ENCODE results near the gene CEP43.

Gene CEP43

DNA sequence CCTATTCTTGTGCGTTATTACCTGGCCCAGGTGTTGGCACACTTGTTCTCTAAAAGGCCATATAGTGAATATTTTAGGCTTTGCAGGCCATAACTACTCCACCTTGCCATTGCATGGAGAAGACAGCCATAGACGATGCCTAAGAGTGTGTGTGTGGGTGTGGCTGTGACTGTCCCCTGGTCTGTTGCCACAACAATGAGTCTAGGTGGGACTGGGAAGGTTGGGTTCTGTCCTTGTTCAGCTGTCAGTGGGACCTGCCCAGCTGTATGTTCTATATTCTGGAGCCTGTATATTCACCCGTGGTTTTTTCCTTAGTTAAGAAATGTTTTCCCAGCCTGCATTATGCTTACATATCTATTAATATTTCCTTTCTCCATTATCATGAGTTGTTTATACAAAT is 38.6 kb downstream of the CEP43 start:
- DNase-seq (ENCODE audit: low read depth in 1 of 2, low spot score in 1 of 2), result no peak
- H3K4me3 ChIP-seq (replicated peaks; ENCODE audit: insufficient read depth, low read length), result no peak overlapping the region
- H3K27me3 ChIP-seq (ENCODE audit: insufficient read depth, poor library complexity, severe bottlenecking), result no peaks in the 10 kb centered on the region
- TF ChIP-seq SPI1 (IDR thresholded peaks at IDR 0.05; ENCODE audit: borderline replicate concordance, low read depth) (no peak), POLR2AphosphoS5 (IDR thresholded peaks at IDR 0.05; ENCODE audit: low read depth) (no peak), GABPA (IDR thresholded peaks at IDR 0.05; ENCODE audit: low read depth) (no peak)
- TF ChIP-seq, protein P1, sequence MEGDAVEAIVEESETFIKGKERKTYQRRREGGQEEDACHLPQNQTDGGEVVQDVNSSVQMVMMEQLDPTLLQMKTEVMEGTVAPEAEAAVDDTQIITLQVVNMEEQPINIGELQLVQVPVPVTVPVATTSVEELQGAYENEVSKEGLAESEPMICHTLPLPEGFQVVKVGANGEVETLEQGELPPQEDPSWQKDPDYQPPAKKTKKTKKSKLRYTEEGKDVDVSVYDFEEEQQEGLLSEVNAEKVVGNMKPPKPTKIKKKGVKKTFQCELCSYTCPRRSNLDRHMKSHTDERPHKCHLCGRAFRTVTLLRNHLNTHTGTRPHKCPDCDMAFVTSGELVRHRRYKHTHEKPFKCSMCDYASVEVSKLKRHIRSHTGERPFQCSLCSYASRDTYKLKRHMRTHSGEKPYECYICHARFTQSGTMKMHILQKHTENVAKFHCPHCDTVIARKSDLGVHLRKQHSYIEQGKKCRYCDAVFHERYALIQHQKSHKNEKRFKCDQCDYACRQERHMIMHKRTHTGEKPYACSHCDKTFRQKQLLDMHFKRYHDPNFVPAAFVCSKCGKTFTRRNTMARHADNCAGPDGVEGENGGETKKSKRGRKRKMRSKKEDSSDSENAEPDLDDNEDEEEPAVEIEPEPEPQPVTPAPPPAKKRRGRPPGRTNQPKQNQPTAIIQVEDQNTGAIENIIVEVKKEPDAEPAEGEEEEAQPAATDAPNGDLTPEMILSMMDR (IDR thresholded peaks at IDR 0.05; ENCODE audit: insufficient read depth, low read length), result no peak
- TF ChIP-seq, protein P2, sequence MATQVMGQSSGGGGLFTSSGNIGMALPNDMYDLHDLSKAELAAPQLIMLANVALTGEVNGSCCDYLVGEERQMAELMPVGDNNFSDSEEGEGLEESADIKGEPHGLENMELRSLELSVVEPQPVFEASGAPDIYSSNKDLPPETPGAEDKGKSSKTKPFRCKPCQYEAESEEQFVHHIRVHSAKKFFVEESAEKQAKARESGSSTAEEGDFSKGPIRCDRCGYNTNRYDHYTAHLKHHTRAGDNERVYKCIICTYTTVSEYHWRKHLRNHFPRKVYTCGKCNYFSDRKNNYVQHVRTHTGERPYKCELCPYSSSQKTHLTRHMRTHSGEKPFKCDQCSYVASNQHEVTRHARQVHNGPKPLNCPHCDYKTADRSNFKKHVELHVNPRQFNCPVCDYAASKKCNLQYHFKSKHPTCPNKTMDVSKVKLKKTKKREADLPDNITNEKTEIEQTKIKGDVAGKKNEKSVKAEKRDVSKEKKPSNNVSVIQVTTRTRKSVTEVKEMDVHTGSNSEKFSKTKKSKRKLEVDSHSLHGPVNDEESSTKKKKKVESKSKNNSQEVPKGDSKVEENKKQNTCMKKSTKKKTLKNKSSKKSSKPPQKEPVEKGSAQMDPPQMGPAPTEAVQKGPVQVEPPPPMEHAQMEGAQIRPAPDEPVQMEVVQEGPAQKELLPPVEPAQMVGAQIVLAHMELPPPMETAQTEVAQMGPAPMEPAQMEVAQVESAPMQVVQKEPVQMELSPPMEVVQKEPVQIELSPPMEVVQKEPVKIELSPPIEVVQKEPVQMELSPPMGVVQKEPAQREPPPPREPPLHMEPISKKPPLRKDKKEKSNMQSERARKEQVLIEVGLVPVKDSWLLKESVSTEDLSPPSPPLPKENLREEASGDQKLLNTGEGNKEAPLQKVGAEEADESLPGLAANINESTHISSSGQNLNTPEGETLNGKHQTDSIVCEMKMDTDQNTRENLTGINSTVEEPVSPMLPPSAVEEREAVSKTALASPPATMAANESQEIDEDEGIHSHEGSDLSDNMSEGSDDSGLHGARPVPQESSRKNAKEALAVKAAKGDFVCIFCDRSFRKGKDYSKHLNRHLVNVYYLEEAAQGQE (IDR thresholded peaks at IDR 0.05; ENCODE audit: insufficient replicate concordance, low read depth), result no peak
- H3K27ac ChIP-seq (replicated peaks), result no peak overlapping the region

DNA sequence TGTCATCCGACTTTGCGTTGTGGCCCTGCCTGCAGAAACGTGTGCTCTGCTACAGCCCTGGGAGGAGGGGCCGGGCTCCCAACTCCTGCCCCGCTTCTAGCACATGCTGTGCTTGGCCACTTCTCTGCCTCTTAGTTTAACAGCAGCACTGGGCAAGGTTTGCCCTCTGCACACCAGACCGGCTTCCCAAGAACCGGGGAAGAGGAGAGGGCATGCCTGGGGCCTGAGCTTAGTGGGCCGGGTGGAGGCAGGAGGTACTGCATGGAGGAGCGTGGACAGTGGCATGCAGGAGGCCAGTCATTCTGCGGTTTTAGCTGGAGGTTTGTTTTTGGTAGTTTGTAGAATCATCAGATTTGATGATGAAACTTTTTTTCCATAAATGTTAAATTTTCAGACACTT is 45.5 kb downstream of the CEP43 start:
- Histone ChIP-seq H3K4me3 (replicated peaks; ENCODE audit: insufficient read depth, low read length) (no peak overlapping the region), H3K27me3 (ENCODE audit: insufficient read depth, poor library complexity, severe bottlenecking) (no peaks in the 10 kb centered on the region), H3K27ac (replicated peaks) (no peak overlapping the region)
- no peak for DNase-seq (ENCODE audit: low read depth in 1 of 2, low spot score in 1 of 2)
- TF ChIP-seq, protein P1 (IDR thresholded peaks at IDR 0.05; ENCODE audit: insufficient read depth, low read length), result no peak
- no peak for TF ChIP-seq POLR2AphosphoS5 (IDR thresholded peaks at IDR 0.05; ENCODE audit: low read depth)
- TF ChIP-seq, protein P2 (IDR thresholded peaks at IDR 0.05; ENCODE audit: insufficient replicate concordance, low read depth), result no peak
- TF ChIP-seq GABPA (IDR thresholded peaks at IDR 0.05; ENCODE audit: low read depth), result no peak
- TF ChIP-seq SPI1 (IDR thresholded peaks at IDR 0.05; ENCODE audit: borderline replicate concordance, low read depth), result no peak

DNA sequence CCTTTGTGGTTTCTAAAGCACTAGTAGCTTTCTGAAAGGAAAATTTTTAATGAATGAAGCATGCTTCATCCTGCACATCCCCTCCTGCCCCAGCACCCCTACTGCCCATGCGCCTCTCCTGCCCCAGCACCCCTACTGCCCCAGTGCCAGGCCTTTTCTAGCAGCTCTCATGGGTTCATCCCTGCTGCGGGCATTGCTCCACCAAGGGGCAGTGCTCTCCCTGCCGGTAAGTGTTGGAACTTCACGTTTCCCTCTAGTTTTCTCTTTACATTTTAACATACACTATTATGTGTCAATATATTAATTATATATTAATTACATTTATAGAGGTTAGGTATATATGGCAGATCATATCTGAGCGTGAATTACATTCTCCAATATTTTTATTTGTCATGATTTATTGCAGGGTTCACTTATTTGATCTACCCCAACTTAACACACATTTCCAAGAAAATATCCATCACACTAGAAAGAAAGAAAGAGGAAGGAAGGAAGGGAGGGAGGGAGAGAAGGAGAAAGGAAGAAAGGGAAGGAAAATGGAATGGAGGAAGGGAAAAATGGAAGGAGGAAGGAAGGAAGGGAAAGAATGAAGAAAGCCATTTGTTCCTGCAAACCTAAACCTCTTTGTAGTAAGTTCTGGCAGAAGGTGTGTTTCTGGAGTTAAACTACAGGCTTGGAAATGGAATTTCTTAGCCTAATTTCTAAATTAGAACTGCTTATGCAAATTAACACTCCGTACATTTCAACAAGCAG is 46.8 kb downstream of the CEP43 start:
- no peak overlapping the region for H3K27ac ChIP-seq (replicated peaks)
- DNase-seq (ENCODE audit: low read depth in 1 of 2, low spot score in 1 of 2), result peak in 1 of 2 experiments; percentile 64

More for the DNA sequence above, 46.8 kb downstream of the CEP43 start:
- Histone ChIP-seq H3K4me3 (replicated peaks; ENCODE audit: insufficient read depth, low read length) (no peak overlapping the region), H3K27me3 (ENCODE audit: insufficient read depth, poor library complexity, severe bottlenecking) (no peaks in the 10 kb centered on the region)
- TF ChIP-seq POLR2AphosphoS5 (IDR thresholded peaks at IDR 0.05; ENCODE audit: low read depth), result no peak
- TF ChIP-seq, protein P1 (IDR thresholded peaks at IDR 0.05; ENCODE audit: insufficient read depth, low read length), result peak; percentile 10

Data from HL-60 (cell line).